OCI-LY3 (cell line): ENCODE measurements around the gene RLF.

Experiments
- CTCF ChIP-seq: fragments of 200-600, 300-600 bp; sonication (generic); IDR thresholded peaks from 2 replicates; pipeline ENCODE4 v1.5.1; 2014; ENCODE audit warnings: antibody characterized with exemption, low read length, low read depth
- EZH2phosphoT487 ChIP-seq: fragments of 200-600 bp; shearing (Covaris generic); IDR thresholded peaks from 2 replicates; pipeline ENCODE4 v1.6.1; 2018; ENCODE audit warnings: antibody characterized with exemption, mixed run types, low read depth

- TF ChIP-seq CTCF, result no peak
- no peak for TF ChIP-seq EZH2phosphoT487
Observed at GRCh38 chr1:40255231-40255630, 94.0 kb downstream of the RLF start.
